PC-9 (cell line): Measurements from ENCODE around the gene PLSCR4. TPM values are rescaled to one million over a fixed set of nuclear protein-coding genes. Genes with fewer than 3 reads are reported as not detected.

Source experiments
- BruUV-seq: library from RNA; stranded (reverse); fragments of 400-500 nt; replicated peaks from 2 replicates; lab custom pipeline; 2021; lab: Mats Ljungman, UMichigan
- CTCF ChIA-PET: fragments of 300-600 bp; sonication (Branson Sonifier 250); formaldehyde crosslinking; loops from one replicate; lab custom pipeline; 2022; ENCODE audit warnings: antibody characterized with exemption; lab: Charles Lee
- POLR2A ChIA-PET: fragments of 300-600 bp; sonication (Branson Sonifier 250); formaldehyde crosslinking; loops from one replicate; lab custom pipeline; 2022; ENCODE audit warnings: antibody characterized with exemption; ENCODE audit not compliant: unreplicated experiment; lab: Charles Lee
- DNase-seq, 2 experiments: peaks; one replicate each; pipeline versions ENCODE4 v3.0.0 to v3.0.0-alpha.2; 2015 to 2022; ENCODE audit warnings: mixed read lengths in 1 of 2
- H2AFZ ChIP-seq: fragments of 200-600 bp; sonication (generic); 2 replicates; pipeline ENCODE4 v1.8.1; 2017; ENCODE audit warnings: antibody characterized with exemption
- H3F3A ChIP-seq: fragments of 200-600 bp; sonication (generic); 2 replicates; pipeline ENCODE4 v1.8.1; 2017; ENCODE audit warnings: antibody characterized with exemption, mild to moderate bottlenecking, low read depth; ENCODE audit not compliant: insufficient read depth
- H3K27ac ChIP-seq: fragments of 200-600 bp; sonication (generic); 2 replicates; pipeline ENCODE4 v1.6.1; 2016; ENCODE audit warnings: mixed run types
- H3K27me3 ChIP-seq: fragments of 200-600 bp; sonication (generic); 2 replicates; pipeline ENCODE4 v1.6.1; 2016; ENCODE audit warnings: low read depth, mixed run types; ENCODE audit not compliant: insufficient read depth
- H3K36me3 ChIP-seq: fragments of 200-600 bp; sonication (generic); 2 replicates; pipeline ENCODE4 v1.6.1; 2016; ENCODE audit warnings: low read depth, mixed run types
- H3K4me1 ChIP-seq: fragments of 200-600 bp; sonication (generic); replicated peaks from 2 replicates; pipeline ENCODE4 v1.6.1; 2016; ENCODE audit warnings: mixed run types; ENCODE audit not compliant: insufficient read depth
- H3K4me2 ChIP-seq: fragments of 200-600 bp; sonication (generic); 2 replicates; pipeline ENCODE4 v1.6.1; 2017; ENCODE audit warnings: mixed run types
- H3K4me3 ChIP-seq: fragments of 200-600 bp; sonication (generic); 2 replicates; pipeline ENCODE4 v1.6.1; 2016; ENCODE audit warnings: mixed run types
- H3K79me2 ChIP-seq: fragments of 200-600 bp; sonication (generic); 2 replicates; pipeline ENCODE4 v1.6.1; 2017; ENCODE audit warnings: low read depth, mixed run types
- H3K9me2 ChIP-seq: fragments of 200-600 bp; sonication (generic); 2 replicates; pipeline ENCODE4 v1.8.1; 2017; ENCODE audit warnings: mild to moderate bottlenecking; ENCODE audit not compliant: insufficient read depth
- H3K9me3 ChIP-seq: fragments of 200-600 bp; sonication (generic); 2 replicates; pipeline ENCODE4 v1.8.1; 2016; ENCODE audit warnings: low read depth; ENCODE audit not compliant: insufficient read depth
- H4K20me1 ChIP-seq: fragments of 200-600 bp; sonication (generic); 2 replicates; pipeline ENCODE4 v1.8.1; 2017; ENCODE audit not compliant: insufficient read depth
- CTCF ChIP-seq: fragments of 200-600 bp; sonication (generic); conservative IDR thresholded peaks from 2 replicates; pipeline ENCODE4 v1.6.1; 2017; ENCODE audit warnings: mixed run types, antibody characterized with exemption, mild to moderate bottlenecking, moderate library complexity
- EZH2 ChIP-seq: fragments of 200-600 bp; sonication (generic); IDR thresholded peaks from 2 replicates; pipeline ENCODE4 v1.8.0; 2017; ENCODE audit warnings: antibody characterized with exemption, low read depth
- intact Hi-C: fragments of 100-400 bp; cut with micrococcal nuclease; formaldehyde crosslinking; loops from one replicate; pipeline ENCODE4 v1.10.0; 2022; ENCODE audit not compliant: unreplicated experiment
- total RNA-seq: library from RNA; stranded (reverse); gene quantifications from 2 replicates; pipeline ENCODE4 v1.2.3, GENCODE V29; 2021

PLSCR4 gene
- total RNA-seq, 1 experiment from 2014 or later = 8.4 TPM

GRCh38 chr3:146280864-146281263 lies 30.0 kb upstream of the PLSCR4 start:
- H3F3A ChIP-seq = no peaks in the 10 kb centered on the region
- no peaks in the 10 kb centered on the region for H3K4me1 ChIP-seq
- CTCF ChIA-PET = no interaction called here
- H3K9me2 ChIP-seq = no peaks in the 10 kb centered on the region
- intact Hi-C loops = no loop called here
- POLR2A ChIA-PET = no interaction called here
- H3K27me3 ChIP-seq = no peaks in the 10 kb centered on the region
- DNase-seq = no peak
- no peak for TF ChIP-seq CTCF
- TF ChIP-seq EZH2 = no peak
- no peaks in the 10 kb centered on the region for H3K36me3 ChIP-seq
- H3K9me3 ChIP-seq = no peaks in the 10 kb centered on the region
- no peaks in the 10 kb centered on the region for H4K20me1 ChIP-seq
- H2AFZ ChIP-seq = no peak overlapping the region
- H3K4me2 ChIP-seq = no peak overlapping the region
- no peak overlapping the region for H3K27ac ChIP-seq
- no TSS peak for BruUV-seq
- no peaks in the 10 kb centered on the region for H3K79me2 ChIP-seq
- no peak overlapping the region for H3K4me3 ChIP-seq

DNA sequence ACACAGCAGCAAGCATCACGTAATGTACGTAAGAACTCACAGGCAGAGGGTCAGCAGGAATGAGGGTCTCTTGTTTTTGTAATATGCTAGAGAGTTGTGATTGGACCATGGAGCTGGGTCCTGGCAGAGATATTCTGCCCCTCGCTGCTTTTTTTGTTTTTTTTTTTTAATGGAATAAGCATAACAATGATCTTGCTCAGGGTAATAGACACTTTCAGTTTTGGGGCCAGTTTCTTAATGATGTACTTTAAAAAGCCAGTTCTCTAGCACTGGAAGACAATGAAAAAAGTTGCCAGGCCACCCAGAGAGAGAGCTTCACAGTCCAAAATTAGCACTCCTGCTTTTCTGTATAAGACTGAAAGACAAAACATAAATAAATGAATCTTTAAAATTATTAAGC lies 29.0 kb upstream of the PLSCR4 start:
- Histone ChIP-seq H3K79me2 (no peaks in the 10 kb centered on the region), H3K4me1 (no peaks in the 10 kb centered on the region), H3K4me2 (no peak overlapping the region), H2AFZ (no peak overlapping the region), H3F3A (no peaks in the 10 kb centered on the region), H4K20me1 (no peaks in the 10 kb centered on the region), H3K4me3 (no peak overlapping the region), H3K9me3 (no peaks in the 10 kb centered on the region), H3K36me3 (no peaks in the 10 kb centered on the region), H3K27me3 (no peaks in the 10 kb centered on the region), H3K27ac (no peak overlapping the region), H3K9me2 (no peaks in the 10 kb centered on the region)
- CTCF ChIA-PET = no interaction called here
- intact Hi-C loops = no loop called here
- no peak for DNase-seq
- TF ChIP-seq CTCF (no peak), EZH2 (no peak)
- no TSS peak for BruUV-seq
- POLR2A ChIA-PET = no interaction called here

- intact Hi-C loops = no loop called here
- POLR2A ChIA-PET = no interaction called here
- no peaks in the 10 kb centered on the region for H3K9me2 ChIP-seq
- H3K4me2 ChIP-seq = no peak overlapping the region
- no peaks in the 10 kb centered on the region for H3K9me3 ChIP-seq
- no peaks in the 10 kb centered on the region for H3K4me1 ChIP-seq
- no peaks in the 10 kb centered on the region for H4K20me1 ChIP-seq
- H3K4me3 ChIP-seq = no peak overlapping the region
- TF ChIP-seq EZH2 = no peak
- DNase-seq = no peak
- H3K36me3 ChIP-seq = no peaks in the 10 kb centered on the region
- H3K27ac ChIP-seq = no peak overlapping the region
- BruUV-seq = no TSS peak
- no peaks in the 10 kb centered on the region for H3K27me3 ChIP-seq
- no peaks in the 10 kb centered on the region for H3F3A ChIP-seq
- H2AFZ ChIP-seq = no peak overlapping the region
- CTCF ChIA-PET = no interaction called here
- H3K79me2 ChIP-seq = no peaks in the 10 kb centered on the region
Measured at GRCh38 chr3:146279013-146279412, 28.1 kb upstream of the PLSCR4 start.

GRCh38 chr3:146277953-146278631 lies 27.2 kb upstream of the PLSCR4 start:
- intact Hi-C loops = no loop called here
- POLR2A ChIA-PET = no interaction called here
- DNase-seq = no peak

More at GRCh38 chr3:146277953-146278631, 27.2 kb upstream of the PLSCR4 start:
- BruUV-seq = no TSS peak
- CTCF ChIA-PET = no interaction called here
- Histone ChIP-seq H2AFZ (no peak overlapping the region), H3K27me3 (no peaks in the 10 kb centered on the region), H3K36me3 (no peaks in the 10 kb centered on the region), H3K9me3 (no peaks in the 10 kb centered on the region), H3K4me3 (no peak overlapping the region), H3K9me2 (0 out of 2 replicates have a peak, but pooled peaks cover 7% of the 10 kb centered on the region), H3F3A (no peaks in the 10 kb centered on the region), H3K79me2 (no peaks in the 10 kb centered on the region), H3K4me1 (no peaks in the 10 kb centered on the region), H3K4me2 (no peak overlapping the region), H4K20me1 (no peaks in the 10 kb centered on the region), H3K27ac (no peak overlapping the region)
- TF ChIP-seq EZH2 (no peak), CTCF (no peak)
